SKM-1 treated with dmso at 0.1 percent for 144 hours (cell line): ENCODE measurements around the gene PDSS2.
"Not testable (repeated sequence)": the region's sequence is repeated elsewhere in the genome, so short reads cannot be mapped to it uniquely, and the experiment has no call there.

Source experiments
- DNase-seq: peaks from one replicate; lab custom pipeline; 2025; ENCODE audit not compliant: unreplicated experiment; lab: John Stamatoyannopoulos, UW

The PDSS2 gene

DNA sequence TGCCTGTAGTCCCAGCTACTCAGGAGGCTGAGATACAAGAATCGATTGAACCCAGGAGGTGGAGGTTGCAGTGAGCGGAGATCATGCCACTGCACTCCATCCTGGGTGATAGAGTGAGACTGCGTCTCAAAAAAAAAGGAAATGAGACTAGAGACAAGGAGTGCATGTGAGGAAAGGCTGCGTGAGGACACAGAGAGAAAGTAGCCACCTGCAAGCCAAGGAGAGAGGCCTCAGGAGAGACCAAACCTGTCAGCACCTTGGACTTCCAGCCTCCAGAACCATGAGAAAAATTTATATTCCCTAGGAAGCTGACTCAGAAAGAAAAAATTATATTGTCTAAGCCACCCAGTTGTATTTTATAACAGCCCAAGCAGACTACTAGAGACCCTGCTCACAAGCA is 336.6 kb downstream of the PDSS2 start:
- DNase-seq, result no peak

GRCh38 chr6:107121964-107122495 is 337.3 kb downstream of the PDSS2 start:
- no peak for DNase-seq

DNA sequence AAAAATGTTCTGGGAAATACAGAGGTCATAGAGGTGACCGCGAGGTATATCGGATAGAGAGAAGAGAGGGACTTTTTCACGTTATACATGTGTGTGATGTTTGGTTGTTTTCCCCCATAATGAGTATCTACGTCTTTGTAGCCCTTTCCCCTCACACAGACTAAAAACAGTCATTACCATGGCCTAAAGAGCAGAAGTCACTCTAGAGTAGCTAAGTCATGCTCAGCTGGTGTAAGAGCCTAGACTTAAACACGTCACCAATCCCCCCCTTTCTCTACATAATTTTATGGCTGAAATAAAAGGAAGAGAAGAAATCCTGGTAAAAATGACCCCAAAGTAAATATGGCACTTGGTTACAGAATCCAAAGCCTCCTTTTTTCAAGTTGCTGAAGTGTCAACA is 338.1 kb downstream of the PDSS2 start:
- DNase-seq, result no peak

GRCh38 chr6:107120404-107120803 is 339.0 kb downstream of the PDSS2 start:
- DNase-seq, result no peak

DNA sequence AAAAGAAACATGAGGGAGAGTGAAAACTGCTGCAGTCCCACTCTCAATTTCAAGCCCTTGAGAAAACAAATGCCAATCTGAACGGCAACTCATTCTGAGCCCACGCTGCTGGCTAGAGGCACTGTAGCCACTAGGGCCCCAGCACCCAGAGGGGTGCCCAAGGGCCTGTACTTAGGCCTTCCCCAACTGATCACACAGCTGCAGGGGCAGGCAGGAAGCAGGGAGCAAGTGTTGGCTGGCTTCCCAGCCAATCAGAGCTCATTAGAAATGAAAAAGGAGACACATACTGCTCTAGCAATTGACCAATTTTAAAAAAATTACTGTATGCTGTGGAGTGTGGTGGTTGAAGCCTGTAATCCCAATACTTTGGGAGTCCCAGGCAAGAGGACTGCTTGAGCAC is 340.4 kb downstream of the PDSS2 start:
- no peak for DNase-seq

DNA sequence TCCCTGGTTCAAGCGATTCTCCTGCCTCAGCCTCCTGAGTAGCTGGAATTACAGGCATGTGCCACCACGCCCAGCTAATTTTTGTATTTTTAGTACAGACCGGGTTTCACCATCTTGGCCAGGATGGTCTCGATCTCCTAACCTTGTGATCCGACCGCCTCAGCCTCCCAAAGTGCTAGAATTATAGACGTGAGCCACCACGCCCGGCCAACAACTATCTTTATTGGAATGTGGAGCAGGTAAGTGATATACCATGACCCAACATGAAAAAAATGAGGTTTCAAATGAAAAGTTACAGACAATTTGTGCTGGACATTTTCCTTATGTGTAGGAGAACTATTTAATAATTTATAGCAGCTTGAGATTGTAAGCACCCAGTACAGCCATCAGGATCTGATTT is 340.8 kb downstream of the PDSS2 start:
- not testable (repeated sequence) for DNase-seq

DNA sequence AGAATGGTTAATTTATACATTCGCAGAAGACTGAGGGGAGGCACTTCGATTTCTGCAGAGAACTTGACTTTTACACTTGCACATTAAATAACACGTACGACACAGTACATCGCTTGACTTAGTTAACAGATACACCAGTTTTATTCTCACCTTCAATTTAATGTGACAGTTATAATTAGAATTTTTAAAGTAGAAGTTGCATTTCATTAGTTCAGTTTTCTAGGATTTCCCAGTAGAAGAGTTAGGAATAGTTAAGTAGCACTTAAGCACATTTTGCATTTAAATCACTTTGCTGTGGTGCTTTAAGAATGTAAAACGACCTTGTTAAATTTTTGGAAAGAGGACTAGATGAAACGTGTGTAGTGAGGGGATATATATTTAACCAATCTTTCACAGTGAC is 342.4 kb downstream of the PDSS2 start:
- DNase-seq, result no peak

DNA sequence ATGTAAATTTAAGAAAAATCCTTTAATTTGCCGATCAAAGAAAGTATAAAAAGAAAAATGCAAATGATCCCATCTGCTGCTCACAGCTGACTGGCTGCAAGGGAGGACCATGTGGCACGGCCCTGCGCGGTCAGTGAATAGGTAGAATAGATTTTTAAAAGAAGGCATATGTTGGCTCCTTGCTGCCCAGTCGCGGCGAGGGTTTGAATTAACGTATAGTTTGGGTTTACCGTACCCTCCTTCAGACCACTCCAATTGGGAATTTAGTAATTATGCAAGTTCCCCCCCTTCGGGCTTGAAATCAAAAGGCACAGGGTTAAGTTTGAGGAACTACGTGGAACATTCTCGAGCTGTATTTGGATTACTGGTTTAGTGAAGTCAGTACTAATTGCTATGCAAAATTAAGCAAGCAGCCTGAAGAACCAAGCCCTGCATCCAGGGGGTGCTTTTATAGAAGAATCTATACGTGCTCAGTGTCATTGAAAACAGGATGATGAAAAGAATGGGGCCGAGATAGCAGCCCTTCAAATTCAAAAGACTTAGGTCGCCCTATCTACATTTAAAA is 343.0 kb downstream of the PDSS2 start:
- peak; percentile 50 for DNase-seq

- DNase-seq, result peak; percentile 30
Measured at GRCh38 chr6:107115695-107116327, 343.6 kb downstream of the PDSS2 start.

- no peak for DNase-seq
Measured at GRCh38 chr6:107114926-107115694, 344.3 kb downstream of the PDSS2 start, which contains the start of gene BEND3. TSS of gene BEND3 (minus strand) at chr6:107115515. CDS start at chr6:107099285, 16,230 bp downstream.

- DNase-seq, result peak; percentile 73
Measured at GRCh38 chr6:107114213-107114925, 345.0 kb downstream of the PDSS2 start.

- DNase-seq, result peak; percentile 91
Measured at GRCh38 chr6:107110200-107110599, 349.2 kb downstream of the PDSS2 start.

DNA sequence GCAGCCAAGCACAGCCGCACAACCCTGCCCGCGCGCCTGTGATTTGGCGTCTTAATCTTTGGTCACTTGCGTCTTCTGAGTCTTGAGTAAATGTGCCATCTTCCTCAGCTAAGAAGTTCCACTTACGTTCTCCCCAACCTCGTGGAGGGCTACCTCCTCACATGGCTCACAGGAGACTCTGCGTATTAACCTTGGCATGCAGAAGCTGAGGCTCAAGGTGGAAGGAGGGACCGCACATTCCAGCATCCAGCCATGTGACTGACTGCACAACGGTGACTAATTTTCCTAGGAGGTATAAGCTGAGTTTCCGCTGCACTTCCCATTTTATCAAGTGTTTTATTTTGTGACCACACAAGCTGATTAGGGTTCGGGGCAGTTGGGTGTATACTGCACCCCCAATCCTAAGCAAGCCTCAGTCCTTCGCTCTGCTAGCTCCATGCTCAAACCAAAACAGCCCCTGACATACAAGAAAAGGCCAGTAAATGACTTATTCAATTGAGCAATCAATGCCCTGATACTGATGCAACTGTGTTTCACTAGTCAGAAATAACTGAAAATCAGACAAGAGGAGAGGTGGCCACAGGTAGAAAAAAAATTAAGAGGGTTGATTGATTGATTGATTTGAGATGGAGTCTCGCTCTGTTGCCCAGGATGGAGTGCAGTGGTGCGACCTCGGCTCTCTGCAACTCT is 351.0 kb downstream of the PDSS2 start:
- no peak for DNase-seq

GRCh38 chr6:107107791-107108190 is 351.6 kb downstream of the PDSS2 start:
- DNase-seq, result no peak

GRCh38 chr6:107106165-107106564 is 353.2 kb downstream of the PDSS2 start:
- no peak for DNase-seq

GRCh38 chr6:107105511-107106116 is 353.8 kb downstream of the PDSS2 start:
- DNase-seq, result no peak

GRCh38 chr6:107103082-107103481 is 356.3 kb downstream of the PDSS2 start:
- DNase-seq, result no peak
